H7 (cell line): ENCODE results near the gene TRIM17. TPM values are rescaled to one million over a fixed set of nuclear protein-coding genes. Genes with fewer than 3 reads are reported as not detected.

ENCODE experiments used
- DNase-seq: peaks from one replicate; pipeline ENCODE4 v3.0.0; 2012
- H3K27me3 ChIP-seq: 2 replicates; pipeline ENCODE4 v1.6.0; 2011; ENCODE audit warnings: mild to moderate bottlenecking, low read length; ENCODE audit not compliant: control insufficient read depth, insufficient read depth
- H3K36me3 ChIP-seq: replicated peaks from 2 replicates; pipeline ENCODE4 v1.5.1; 2011; ENCODE audit warnings: low read length; ENCODE audit not compliant: control insufficient read depth, insufficient read depth
- H3K4me3 ChIP-seq: 2 replicates; pipeline ENCODE4 v1.5.1; 2011; ENCODE audit warnings: low read depth, mild to moderate bottlenecking, control low read depth, low read length, moderate library complexity; ENCODE audit not compliant: insufficient read depth
- total RNA-seq: library from RNA; depleted of rRNA; stranded (reverse); fragments of >200 nt; shearing (Covaris generic); gene quantifications from 2 replicates; pipeline ENCODE4 v1.2.3, GENCODE V29; 2014; rRNA removed

TRIM17 gene
- total RNA-seq, 1 experiment from 2014 or later = 4.9 TPM

DNA sequence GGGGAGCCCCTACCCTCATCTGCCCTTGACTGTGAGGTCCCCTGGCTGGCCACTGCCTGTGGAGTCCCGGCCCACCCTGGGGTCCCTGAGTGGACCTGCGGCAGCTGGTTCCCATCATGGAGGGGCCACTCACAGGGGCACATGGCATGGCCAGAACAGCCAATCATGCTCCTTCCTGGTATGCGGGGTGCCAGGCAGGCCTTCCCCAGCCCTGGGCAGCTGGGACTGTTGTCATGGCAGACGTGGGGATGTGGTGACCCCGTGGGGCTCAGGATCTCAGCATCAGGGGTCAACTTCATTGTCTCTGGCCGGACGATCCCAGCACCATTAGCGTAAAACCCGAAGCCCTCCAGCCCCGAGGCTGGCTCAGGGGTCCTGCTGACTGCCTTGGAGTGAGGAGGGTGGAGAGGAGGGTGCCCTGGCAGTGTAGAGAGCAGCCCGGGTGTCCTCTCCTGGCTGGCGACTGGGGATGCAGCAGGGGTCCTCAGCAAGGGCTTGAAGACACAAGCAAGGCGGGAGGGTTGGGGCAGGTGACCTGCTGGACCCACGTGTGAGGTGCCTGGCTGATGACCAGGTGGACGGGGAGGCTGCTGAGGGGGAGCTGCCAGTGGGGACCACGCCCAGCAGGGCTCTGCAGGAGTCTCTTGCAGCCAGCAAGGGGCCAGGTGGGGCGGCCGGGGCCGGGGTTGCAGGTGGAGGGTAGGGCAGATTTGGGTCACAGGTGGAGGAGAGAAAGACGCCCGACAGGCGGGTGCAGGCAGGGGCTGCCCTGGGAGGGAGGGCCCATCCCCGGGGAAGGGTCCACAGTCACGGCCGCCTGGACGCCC is 55.1 kb downstream of the TRIM17 start:
- H3K36me3 ChIP-seq = no peaks in the 10 kb centered on the region
- DNase-seq = no peak
- H3K4me3 ChIP-seq = no peak overlapping the region
- no peaks in the 10 kb centered on the region for H3K27me3 ChIP-seq

- no peak for DNase-seq
- Histone ChIP-seq H3K36me3 (no peaks in the 10 kb centered on the region), H3K4me3 (no peak overlapping the region), H3K27me3 (no peaks in the 10 kb centered on the region)
Measured at GRCh38 chr1:228360533-228361313, 55.9 kb downstream of the TRIM17 start.

- no peak for DNase-seq
- no peaks in the 10 kb centered on the region for H3K36me3 ChIP-seq
- no peaks in the 10 kb centered on the region for H3K27me3 ChIP-seq
- H3K4me3 ChIP-seq = no peak overlapping the region
Measured at GRCh38 chr1:228359613-228360532, 56.8 kb downstream of the TRIM17 start.

DNA sequence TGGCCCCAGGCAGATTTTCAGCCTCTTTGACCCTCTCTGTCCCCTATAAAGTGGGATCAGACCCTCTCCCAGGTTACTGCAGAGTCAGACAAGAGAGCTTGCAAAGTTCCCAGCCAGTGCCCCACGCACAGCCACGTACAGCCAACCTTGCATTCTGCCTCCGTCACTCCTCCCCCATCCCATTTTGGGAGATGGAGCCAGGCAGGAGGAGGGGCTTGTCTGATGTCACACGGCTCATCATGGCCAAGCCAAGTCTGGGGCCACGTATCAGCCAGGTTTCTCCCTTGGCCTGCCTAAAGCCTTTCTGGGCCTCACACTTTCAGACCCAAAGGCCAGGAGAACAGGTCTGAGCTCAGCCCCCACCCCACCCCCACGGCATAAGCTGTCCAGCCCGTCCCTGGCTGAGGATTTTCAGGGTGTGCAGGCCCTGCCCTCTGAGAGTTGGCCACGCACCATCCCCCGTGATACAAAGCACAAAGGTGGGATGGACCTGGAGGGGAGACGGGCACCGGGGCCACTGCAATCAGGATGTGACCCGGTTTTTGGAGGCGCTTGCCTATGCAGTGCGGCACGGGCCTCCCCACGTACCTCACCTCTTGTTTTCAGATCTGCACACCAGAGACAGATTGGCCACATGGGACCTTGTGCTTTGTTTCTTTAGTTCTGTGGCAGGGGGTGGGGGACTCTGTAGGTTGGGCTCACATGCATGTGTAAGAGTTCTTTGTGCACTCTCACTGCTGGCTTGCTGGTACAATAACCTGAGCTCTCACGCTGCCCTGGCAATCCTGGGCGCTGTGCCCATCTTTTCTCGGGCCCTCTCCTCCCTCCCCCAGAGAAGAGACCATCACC is 57.7 kb downstream of the TRIM17 start:
- no peaks in the 10 kb centered on the region for H3K27me3 ChIP-seq
- no peak for DNase-seq
- no peak overlapping the region for H3K4me3 ChIP-seq
- H3K36me3 ChIP-seq = no peaks in the 10 kb centered on the region

GRCh38 chr1:228358039-228358763 is 58.5 kb downstream of the TRIM17 start:
- Histone ChIP-seq H3K27me3 (no peaks in the 10 kb centered on the region), H3K4me3 (no peak overlapping the region), H3K36me3 (no peaks in the 10 kb centered on the region)
- no peak for DNase-seq

Other genes with a start within 250 kb of the TRIM17 start
- gene OBSCN, start 208.8 kb downstream of the TRIM17 start, total RNA-seq = 18.9 and 25.2 TPM in 2 replicates
- 39.0 and 50.2 TPM in 2 replicates for gene TRIM11, start 10.0 kb downstream of the TRIM17 start, total RNA-seq
- 175 and 183 TPM in 2 replicates for gene RNF187, start 70.5 kb upstream of the TRIM17 start, total RNA-seq